DOHH2 (cell line): ENCODE results near the gene OR4D2.

ENCODE experiments used
- CTCF ChIP-seq: fragments of 200-600 bp; sonication (generic); IDR thresholded peaks from one replicate; pipeline ENCODE4 v1.5.1; 2014; ENCODE audit warnings: antibody characterized with exemption, mild to moderate bottlenecking, low read depth, low read length; ENCODE audit not compliant: poor library complexity, severe bottlenecking
- EZH2phosphoT487 ChIP-seq: fragments of 200-600 bp; sonication (generic); IDR thresholded peaks from 2 replicates; pipeline ENCODE4 v1.6.1; 2017; ENCODE audit warnings: borderline replicate concordance, mild to moderate bottlenecking, antibody characterized with exemption, low read length, moderate library complexity, mixed read lengths

GRCh38 chr17:58165981-58166380 lies 801 bp upstream of the OR4D2 start:
- no peak for TF ChIP-seq CTCF
- TF ChIP-seq EZH2phosphoT487: no peak
